Colon (tissue), 2 donors: ENCODE measurements around the gene ADGRG7.

Experiments
- FAIRE-seq: peaks from 2 replicates; lab custom pipeline; 2012; peaks lifted over from hg19 to GRCh38; lab: Jason Lieb, UNC
- donor health status: control.
- donor health status: control.

Gene ADGRG7

DNA sequence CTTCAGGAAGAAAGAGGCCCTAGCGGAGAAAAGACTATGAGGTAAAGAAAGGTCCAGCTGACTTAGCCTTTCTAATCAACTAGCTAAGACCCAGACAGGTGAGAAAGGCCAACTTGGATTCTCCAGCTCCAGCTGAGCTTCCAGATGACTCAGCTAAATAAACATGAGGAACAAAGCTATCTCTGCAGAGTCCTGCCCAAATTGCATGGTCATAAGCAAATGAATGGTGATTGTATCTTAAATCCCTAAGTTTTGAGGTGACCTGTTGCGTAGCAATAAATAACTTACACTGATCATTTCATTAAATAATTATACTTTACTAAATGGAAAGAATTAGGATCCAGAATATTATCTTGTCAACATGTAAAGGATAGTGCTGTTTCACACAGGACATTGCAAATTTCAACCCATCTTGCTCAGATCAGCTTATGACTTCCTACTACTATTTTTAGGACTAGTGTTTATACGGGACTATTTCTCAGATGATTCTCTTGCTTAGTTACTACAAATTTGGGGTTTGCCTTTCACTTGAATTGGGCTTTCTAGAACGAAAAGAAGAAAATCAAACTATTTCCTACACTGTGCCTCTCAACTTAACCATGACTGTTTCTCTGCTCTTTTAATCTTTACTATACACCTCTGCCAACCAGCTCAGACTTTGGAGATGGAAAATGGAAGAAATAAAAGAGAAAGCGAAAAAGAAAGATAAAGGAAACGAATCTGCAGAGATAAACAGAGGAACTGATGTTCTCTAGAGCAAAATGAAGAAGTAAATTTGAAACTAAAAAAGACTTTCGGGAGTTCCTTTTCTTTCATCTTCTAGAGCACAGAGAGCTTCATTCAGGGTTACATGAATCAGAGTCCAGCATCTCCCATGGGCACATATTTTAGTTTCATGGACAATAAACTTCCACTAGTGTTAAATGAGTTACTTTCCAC, 6.6 kb upstream of the ADGRG7 start:
- FAIRE-seq, result no peak

DNA sequence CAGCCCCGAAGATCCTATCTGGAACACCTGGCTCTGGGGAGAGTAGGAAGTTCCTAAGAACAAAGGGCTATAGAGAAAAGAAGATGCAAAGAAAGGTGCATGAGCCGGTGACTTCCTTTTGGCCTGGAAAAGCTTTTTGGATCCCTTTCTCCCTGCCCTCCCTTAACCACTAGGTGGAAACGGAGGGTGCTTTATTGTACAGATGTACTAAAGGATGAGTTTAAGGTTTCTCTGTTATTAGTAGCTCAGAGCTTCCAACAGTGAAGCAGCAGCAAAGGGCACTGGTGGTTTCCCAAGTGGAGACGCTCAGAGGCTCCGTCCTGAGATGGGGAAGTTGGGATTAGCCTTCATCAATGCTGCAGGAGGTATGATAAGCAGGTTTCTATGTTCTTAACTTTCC, 5.9 kb upstream of the ADGRG7 start:
- FAIRE-seq, result no peak

DNA sequence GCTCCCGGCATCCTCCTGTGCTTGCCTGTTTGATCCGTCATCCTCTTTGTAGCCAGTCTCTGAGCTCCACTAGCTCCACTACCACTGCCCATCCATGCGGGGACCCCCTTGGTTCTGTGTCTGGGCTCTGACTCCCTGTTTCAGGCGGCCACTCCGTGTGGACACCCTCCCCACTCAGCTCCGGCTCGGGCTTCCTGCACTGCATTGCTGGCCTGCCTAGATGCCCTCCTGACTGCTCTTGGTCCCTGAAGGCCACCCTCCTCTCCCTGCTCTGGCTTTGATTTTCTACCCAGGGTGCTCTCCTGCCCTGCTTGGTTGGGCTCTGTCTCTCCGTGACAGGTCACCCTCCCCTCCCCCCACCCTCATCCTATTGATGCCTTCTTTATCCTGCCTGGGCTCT, 4.0 kb upstream of the ADGRG7 start:
- no peak for FAIRE-seq

DNA sequence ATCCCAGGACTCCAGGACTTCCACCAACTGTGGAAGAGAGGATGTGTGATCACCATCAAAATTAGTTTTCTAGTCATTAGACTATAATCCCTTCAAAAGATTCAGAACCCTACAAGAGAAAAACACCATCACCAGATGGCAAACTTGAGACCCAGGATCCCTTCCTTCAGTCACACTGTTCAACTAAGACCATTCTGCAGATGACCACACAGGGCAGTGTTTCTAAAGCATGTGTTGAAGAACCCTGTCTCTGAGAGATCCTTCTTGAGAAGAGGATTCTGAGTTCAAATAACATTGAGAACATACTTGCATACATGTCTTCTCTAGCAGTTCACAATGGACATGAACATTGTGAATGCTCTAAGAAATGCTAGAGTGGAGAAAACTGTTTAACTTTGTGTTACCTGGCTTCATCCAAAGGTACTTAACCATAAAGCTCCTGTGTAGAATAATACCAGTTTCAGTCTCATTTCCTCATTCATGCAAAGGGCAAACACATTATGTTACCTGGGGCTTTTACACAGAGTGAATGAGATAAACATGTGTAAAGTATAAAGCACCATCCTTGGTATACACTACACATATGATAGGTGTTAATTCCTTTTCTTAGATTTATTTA, 2.4 kb upstream of the ADGRG7 start:
- no peak for FAIRE-seq

DNA sequence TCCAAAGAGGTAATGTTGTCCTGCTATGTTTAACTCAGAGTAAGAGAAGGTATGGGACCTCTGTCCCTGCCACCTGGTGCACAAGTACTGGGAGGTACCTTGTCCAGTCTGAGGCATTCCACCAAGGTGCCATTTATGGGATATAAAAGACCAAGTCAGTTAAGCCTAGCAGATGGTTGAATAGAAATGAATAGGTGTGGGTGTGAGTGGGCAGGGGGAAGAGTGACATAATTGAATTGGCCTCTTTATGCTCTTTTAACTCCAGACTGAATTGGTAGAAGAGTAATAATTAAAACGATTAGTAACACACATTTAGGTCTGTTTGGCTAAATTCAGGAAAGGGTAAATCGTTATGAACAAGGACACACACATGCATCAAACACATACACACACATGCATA, 562 bp downstream of the ADGRG7 start:
- no peak for FAIRE-seq

- FAIRE-seq, result no peak
These were observed 1.8 kb downstream of the ADGRG7 start for GRCh38 chr3:100611221-100611620.

GRCh38 chr3:100613721-100614390, 4.5 kb downstream of the ADGRG7 start:
- peak; percentile 14 for FAIRE-seq

DNA sequence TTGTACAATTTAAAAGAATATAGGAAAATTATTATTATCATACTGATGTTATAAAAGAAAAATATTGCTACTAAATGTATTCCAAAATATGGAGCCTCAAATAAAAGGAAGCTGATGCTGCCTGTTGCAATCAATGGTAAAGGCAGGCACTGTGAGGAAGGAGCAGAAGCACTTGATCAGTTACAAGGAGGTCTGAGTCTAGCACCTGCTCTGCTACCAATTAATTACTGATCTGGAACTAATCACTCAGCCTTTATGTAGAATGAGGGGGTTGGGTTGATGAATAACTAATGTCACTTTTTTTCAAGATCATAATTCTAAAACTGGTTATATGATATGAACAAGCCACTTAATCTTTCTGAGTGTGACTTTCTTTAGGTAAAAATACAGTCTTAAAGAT, 5.5 kb downstream of the ADGRG7 start:
- FAIRE-seq, result no peak

- no peak for FAIRE-seq
These were observed 6.3 kb downstream of the ADGRG7 start for GRCh38 chr3:100615684-100616083.

GRCh38 chr3:100621251-100621650, 11.8 kb downstream of the ADGRG7 start:
- FAIRE-seq, result no peak

DNA sequence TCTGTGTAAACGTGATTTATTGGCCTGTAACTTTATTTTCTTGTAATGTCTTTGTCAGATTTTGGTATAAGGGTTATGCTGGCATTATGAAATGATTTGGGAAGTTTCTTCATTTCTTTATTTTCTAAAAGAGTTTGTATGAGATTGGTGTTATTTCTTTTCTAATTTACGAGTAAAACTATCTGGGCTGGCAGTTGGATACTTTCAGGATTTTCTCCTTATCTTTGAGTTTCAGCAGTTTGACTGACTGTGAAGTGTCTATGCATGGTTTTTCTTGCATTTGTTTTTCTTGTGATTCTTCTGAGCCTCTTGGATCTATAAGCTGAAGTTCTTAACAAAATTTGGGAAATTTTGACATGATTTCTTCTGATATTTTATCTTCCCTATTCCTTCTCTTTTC, 18.1 kb downstream of the ADGRG7 start:
- FAIRE-seq, result no peak

DNA sequence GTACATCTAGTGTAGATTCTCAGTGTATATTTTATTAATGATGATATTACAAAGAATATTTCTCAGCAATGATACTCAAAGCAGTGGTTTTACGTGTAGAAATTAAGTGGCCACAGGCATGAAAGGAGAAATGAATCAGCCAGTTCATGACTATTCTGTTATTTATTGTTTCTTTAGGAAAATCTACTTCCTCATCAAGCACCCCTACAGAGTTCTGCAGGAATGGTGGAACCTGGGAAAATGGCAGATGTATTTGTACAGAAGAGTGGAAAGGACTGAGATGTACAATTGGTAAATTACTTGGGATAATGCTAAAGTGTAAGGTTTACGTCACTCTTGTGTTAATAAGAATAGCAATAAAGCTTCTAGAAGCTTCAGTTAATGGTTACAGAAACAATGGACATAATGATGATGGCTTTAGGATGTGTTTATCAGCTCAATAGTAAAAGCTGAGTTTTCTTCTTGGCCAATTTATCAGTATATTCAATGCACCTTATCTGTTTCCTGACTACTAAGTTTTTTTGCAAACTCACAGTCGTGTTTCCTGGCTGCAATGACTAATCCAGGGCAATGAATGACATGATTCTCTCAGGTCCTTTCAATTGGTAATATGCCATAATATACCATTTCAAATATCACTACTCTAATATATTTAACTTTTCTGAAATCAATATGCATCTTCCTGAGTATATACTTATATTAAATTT, 20.2 kb downstream of the ADGRG7 start:
- no peak for FAIRE-seq

DNA sequence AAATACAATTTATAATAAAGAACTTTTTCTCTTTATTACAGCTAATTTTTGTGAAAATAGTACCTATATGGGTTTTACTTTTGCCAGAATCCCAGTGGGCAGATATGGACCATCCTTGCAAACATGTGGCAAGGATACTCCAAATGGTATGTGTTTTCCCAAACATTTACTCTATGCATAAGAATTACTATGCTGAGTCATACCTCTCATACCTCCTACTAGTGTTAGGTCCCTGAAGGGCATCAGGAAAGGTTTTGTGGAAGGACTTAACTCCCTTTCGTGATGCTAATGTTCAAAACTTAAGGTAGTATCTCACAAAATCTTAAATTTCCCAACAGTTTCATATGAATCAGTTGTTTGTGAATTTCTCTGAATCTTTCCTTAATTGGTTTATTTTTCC, 21.3 kb downstream of the ADGRG7 start:
- no peak for FAIRE-seq

DNA sequence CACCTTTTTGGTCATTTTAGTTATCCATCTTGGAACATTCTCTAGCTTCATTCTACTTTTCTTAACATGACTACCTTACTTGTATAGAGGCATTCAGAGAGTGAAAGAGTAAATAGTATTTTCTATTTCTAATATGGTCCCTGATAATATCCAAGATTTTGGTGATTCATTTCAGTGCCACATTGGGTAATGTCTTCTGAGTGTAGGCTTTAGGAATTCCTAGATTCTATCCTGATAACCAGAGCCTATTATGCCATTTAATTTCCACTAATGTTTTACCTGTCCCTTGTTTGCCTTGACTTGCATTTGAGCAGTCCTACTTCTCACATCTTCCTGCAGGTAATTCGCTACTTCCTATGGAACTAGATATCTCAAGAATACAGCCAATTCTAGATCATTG, 21.8 kb downstream of the ADGRG7 start:
- no peak for FAIRE-seq

DNA sequence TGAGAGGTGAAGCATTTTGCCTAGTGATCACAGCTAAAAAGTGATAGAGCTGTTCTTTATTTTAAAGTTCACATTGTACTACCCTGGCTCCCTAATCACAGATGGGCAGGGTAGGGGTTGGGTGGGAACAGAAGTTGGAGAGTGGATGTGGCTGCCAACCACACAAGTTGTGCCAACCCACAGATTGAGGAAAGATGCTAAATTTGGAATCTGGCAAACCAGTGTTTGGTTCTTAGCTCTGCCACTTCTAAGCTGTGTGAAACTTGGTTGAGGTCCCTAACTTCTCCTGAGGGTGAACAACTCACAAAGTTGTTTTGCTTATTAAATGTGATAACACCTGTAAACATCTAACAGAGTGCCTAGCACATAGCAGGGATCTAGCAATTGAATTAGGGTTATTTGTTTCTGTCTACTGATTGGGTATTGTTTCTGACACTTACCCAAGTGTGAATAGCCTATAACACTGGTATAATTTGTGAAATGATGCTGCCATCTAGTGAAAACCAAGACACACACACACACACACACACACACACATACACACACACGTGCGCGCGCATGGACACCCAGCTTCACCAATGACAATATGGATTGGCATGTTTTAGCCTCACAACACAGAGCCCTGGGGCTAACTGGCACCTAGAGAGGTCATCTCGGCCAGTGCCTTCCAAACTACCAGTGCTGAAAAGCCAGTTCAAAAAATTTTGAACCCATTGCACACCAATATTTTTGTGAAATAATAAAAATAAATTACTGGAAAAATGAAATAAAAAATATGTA, 25.3 kb downstream of the ADGRG7 start:
- FAIRE-seq, result no peak

- FAIRE-seq, result no peak
These were observed 25.9 kb downstream of the ADGRG7 start for GRCh38 chr3:100635273-100635701.

- FAIRE-seq, result no peak
These were observed 27.8 kb downstream of the ADGRG7 start for GRCh38 chr3:100637197-100637631.

- no peak for FAIRE-seq
These were observed 31.2 kb downstream of the ADGRG7 start for GRCh38 chr3:100640633-100641032.

- no peak for FAIRE-seq
These were observed 32.2 kb downstream of the ADGRG7 start for GRCh38 chr3:100641471-100642032.

GRCh38 chr3:100645913-100646312, 36.5 kb downstream of the ADGRG7 start:
- FAIRE-seq, result no peak

- FAIRE-seq, result no peak
These were observed 37.8 kb downstream of the ADGRG7 start for GRCh38 chr3:100647171-100647570.
